A549 treated with RU486 at 1 μM for 4 hours (cell line): ENCODE measurements around the gene NHERF2. TPM values are rescaled to one million over a fixed set of nuclear protein-coding genes. Genes with fewer than 3 reads are reported as not detected.

Source experiments
- total RNA-seq: library from RNA; stranded (reverse); fragments of 200-300 nt; extraction: Qiagen RNA extraction; gene quantifications from 5 replicates; pipeline ENCODE4 v1.2.3, GENCODE V29; 2022; ENCODE audit warnings: low read depth

NHERF2 gene
- 34.8 to 57.8 TPM (median 54.9 TPM) in 5 replicates for total RNA-seq

DNA sequence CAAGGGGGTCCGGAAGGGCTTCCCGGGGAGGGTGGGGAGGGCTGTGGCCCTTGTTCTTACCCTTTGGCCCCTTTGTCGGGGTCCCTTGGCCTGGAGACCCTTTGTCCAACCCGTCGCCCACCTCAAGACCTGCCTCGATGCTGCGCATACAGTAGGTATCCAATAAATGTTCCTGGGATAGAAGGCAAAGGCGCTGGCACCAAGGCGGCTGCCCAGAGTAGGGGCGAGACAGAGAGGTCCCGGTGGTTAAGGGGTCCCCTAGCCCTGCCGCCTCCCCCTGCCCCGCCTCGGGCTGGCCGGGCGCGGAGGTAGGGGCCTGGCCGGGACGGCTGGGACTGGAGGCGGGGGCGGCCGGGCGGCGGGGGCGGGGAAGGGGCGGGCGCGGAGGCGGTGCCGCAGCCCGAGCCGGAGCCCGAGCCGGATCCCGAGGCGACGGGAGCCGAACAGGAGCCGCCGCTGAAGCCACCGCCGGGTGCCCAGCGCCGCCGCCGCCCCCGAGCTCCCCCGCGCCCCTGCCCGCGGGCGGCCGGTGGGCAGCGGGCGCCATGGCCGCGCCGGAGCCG lies at the start of gene NHERF2:
TSS of gene NHERF2 (plus strand) at position 442 of the 563 bp plus-strand sequence. CDS start at position 546, 104 bp downstream.

DNA sequence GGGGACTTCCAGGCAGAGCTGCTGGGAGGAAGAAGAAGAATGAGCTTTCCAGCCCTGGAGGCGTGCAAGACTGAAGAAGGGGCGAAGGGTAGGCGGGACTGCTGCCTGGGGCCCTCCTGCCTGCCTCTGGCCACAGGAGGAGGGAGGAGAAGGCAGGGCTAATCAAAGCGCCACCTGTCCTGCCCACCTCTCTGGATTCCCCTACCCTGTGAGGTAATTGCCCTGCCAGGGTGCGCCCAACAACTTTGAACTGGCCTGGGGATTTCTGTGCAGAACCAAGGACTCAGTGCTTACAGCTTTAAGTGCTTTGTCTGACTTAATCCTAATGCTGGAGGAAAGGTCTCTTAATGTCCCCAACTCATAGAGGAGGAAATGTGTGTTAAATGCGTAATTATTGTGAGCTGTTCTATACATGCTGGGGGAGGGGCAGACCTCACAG lies 45.3 kb upstream of the NHERF2 start, which contains the start of gene NOXO1:
TSS of gene NOXO1 (minus strand) at position 72 of the 439 bp plus-strand sequence. CDS start 290 bp downstream, outside the sequence.

DNA sequence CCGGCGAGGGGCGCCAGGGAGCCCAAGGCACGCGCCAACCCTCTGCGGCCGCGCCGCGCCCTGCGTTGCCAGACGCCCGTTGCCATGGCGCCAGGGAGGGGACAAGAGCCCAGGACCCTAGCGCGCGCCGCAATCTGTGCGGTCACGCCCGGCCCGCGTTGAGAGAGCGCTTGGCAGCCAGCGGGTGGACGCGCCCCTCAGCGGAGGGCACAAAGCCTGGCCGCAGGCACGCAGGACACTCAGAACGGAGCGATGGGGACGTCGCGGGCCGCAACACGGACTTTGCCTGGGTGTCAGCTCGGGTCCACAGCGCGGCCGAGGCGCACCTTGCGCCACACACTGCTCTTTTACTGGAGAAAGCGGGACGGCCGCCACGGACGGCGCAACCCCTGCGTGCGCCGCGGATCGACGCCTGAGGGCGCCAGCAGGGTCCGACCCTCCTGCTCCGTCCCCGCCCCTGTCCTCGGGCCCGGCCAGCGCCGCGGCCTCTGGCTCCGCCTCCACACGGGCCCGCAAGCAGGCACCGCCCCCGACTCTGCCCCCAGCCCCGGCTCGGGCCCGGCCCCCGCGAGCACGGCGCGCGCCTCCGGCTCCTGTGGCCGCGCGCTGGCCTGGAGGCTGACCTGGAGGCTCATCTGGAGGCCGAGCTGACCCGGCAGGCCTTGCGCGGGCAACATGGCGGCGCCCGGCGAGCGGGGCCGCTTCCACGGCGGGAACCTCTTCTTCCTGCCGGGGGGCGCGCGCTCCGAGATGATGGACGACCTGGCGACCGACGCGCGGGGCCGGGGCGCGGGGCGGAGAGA lies 43.0 kb upstream of the NHERF2 start, which contains the start of gene GFER:
TSS of gene GFER (plus strand) at position 650 of the 803 bp plus-strand sequence. CDS start at position 676, 26 bp downstream.

DNA sequence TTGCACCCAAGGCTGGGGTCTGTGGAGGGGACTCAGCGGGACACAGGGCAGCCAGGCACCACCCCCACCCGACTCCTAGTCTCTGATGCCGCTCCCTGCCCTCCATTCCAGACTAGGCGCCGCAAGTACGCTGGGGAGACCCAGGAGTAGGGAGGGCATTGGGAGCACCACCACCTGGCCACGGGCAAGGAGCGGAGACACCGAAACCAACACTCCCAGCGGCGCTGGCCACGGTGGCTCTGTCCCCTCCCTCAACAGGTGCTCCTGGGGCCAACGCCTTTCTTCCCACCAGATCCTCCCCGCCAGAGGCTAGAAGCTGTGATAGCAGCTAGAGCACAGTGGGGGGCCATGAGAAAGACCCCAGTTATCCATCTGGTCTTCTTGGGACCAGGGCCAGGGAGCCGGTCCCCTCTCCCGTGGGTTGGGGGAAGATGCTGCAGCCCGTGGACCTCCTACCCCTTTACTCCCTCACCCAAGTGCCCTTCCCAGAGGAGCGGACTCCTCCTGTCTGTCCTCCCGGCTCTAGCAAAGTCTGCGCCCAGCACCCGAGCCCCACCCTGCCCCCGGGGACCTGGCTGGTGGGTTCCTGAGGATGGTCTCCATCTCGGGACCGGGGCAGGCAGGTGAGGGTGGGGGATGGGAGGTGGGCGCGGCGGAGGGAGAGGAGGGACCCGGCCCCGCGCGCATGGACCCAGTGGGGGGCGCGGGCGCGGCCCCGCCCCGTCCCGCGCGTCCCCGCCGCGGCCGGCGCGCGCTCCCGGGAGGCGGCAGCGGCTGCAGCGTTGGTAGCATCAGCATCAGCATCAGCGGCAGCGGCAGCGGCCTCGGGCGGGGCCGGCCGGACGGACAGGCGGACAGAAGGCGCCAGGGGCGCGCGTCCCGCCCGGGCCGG lies 37.2 kb upstream of the NHERF2 start, which contains the start of gene SYNGR3:
TSS of gene SYNGR3 (plus strand) at position 762 of the 892 bp plus-strand sequence. CDS start 133 bp downstream, outside the sequence.

DNA sequence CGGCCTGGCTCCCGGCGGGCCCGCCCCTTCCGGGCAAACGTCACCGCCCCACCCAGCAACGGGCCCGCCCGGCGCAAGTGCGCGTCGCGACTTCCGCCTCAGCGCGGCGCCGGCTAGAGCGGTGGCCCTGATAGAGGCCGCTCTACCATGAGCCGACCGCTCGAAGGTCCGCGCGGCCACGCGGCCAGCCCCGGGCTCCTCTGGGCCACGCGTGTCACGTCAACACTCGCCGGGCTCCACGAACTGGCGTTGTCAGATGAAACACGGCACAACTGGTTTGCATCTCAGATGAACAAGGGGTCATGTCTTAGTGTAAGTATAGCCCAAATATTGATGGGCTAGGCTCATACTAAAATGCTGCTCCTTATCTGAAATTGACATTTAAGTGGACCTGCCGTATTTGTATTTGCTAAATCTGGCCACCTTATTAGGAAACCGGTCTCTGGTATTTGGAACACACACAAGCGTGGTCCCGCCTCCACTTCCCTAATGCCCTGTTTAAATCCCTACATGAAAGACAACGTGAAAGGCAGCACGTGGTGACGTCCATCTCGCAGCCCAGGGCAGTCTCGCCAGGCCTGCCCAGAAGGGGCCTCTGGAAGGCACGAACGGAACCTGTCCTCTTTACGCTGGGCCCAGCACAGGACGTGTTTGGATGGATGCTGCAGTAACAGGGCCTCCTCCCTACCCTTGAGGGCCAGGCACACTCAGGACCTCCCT lies 16.8 kb upstream of the NHERF2 start, which contains the start of gene ZNF598:
TSS of gene ZNF598 (minus strand) at position 31 of the 720 bp plus-strand sequence.

DNA sequence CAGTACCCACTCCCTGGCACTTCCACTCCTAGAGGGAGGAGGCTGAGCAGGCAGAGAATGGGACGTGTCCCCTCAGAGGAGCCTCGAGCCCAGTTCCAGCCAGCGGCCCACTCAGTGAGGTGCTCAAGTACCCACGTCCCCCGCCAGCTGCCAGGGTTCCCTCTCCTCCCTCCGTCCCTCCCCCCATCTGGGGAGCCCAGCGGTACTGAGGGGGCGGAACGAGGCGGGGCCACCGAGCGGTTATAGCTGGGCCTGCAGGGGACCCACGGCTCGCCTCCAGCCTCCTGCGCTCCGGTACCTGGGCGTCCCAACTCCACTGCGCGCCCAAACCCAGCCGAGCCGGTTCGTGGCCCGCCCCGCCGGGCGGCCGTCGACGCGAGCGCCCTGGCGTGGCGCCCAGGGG lies 7.2 kb upstream of the NHERF2 start, which contains the start of gene NPW:
TSS of gene NPW (plus strand) at position 268 of the 403 bp plus-strand sequence.

DNA sequence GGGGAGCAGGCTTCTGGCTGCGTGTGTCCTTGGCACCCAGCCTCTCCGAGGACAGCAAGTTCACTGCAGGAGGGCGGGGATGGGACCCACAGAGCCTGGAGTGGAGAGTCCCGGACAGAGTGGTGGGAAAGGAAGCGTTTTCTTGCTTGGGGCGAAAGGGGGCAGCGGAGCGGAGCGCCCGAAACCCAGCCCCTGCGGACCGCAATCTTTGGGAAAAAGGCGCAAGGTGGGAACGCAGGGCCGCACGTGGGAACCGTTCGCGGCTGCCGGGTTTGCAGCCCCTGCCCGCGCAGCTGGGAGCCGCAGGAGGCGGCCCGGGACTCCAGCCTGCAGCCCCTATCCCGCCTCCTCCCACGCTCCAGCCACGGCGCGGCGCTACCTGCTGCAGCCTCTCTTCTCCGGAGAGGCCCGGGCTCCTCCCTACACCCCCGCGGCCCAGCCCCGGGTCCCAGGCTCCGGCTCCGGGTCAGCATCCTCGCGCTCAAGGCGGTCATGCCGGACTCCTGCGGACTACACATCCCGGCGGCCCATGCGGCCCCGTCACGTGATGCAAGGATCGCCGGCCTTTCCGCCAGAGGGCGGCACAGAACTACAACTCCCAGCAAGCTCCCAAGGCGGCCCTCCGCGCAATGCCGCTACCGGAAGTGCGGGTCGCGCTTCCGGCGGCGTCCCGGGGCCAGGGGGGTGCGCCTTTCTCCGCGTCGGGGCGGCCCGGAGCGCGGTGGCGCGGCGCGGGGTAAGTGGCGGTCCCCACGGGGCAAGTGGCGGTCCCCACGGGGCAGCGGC lies 20.8 kb downstream of the NHERF2 start, which contains the start of the genes NTHL1 and TSC2:
TSS of gene NTHL1 (minus strand) at position 505 of the 786 bp plus-strand sequence. CDS start at position 494, 11 bp downstream.
TSS of gene TSC2 (plus strand) at position 656 of the 786 bp plus-strand sequence. CDS start 631 bp downstream, outside the sequence.

Other genes with a start within 250 kb of the NHERF2 start
- 13.2 to 26.3 TPM (median 22.3 TPM) in 5 replicates for gene SPSB3, start 244.3 kb upstream of the NHERF2 start, total RNA-seq
- 57.3 to 88.6 TPM (median 81.3 TPM) in 5 replicates for gene NUBP2, start 243.9 kb upstream of the NHERF2 start, total RNA-seq
- gene IGFALS, start 233.2 kb upstream of the NHERF2 start, total RNA-seq: 0.05 TPM in 1 of 5 replicates, not detected in the others
- 58.5 to 71.3 TPM (median 68.8 TPM) in 5 replicates for gene HAGH, start 200.1 kb upstream of the NHERF2 start, total RNA-seq
- gene FAHD1, start 199.7 kb upstream of the NHERF2 start, total RNA-seq: 45.6 to 53.0 TPM (median 47.7 TPM) in 5 replicates
- 1.4 to 3.0 TPM (median 2.0 TPM) in 5 replicates for gene MEIOB, start 154.7 kb upstream of the NHERF2 start, total RNA-seq
- gene HS3ST6, start 108.5 kb upstream of the NHERF2 start, total RNA-seq: 1.8 to 4.2 TPM (median 3.1 TPM) in 5 replicates
- gene MSRB1, start 83.7 kb upstream of the NHERF2 start, total RNA-seq: 22.1 to 31.7 TPM (median 31.4 TPM) in 5 replicates
- gene RPL3L, start 72.2 kb upstream of the NHERF2 start, total RNA-seq: 0.03 to 0.37 TPM in 2 of 5 replicates, not detected in the others
- 244 to 325 TPM (median 265 TPM) in 5 replicates for gene NDUFB10, start 67.4 kb upstream of the NHERF2 start, total RNA-seq
- 3,640 to 5,391 TPM (median 5,287 TPM) in 5 replicates for gene RPS2, start 62.1 kb upstream of the NHERF2 start, total RNA-seq
- gene RNF151, start 60.0 kb upstream of the NHERF2 start, total RNA-seq: not detected in 5 replicates
- gene TBL3, start 54.8 kb upstream of the NHERF2 start, total RNA-seq: 29.2 to 42.3 TPM (median 37.3 TPM) in 5 replicates
- gene NOXO1, start 45.4 kb upstream of the NHERF2 start, total RNA-seq: 0.16 to 0.44 TPM (median 0.28 TPM) in 4 of 5 replicates, not detected in the other
- gene GFER, start 42.7 kb upstream of the NHERF2 start, total RNA-seq: 24.7 to 44.2 TPM (median 41.3 TPM) in 5 replicates
- gene SYNGR3, start 36.9 kb upstream of the NHERF2 start, total RNA-seq: 4.4 to 9.7 TPM (median 6.7 TPM) in 5 replicates
- gene ZNF598, start 17.1 kb upstream of the NHERF2 start, total RNA-seq: 43.5 to 62.6 TPM (median 56.0 TPM) in 5 replicates
- gene NPW, start 7.1 kb upstream of the NHERF2 start, total RNA-seq: 0.92 to 2.0 TPM (median 1.0 TPM) in 4 of 5 replicates, not detected in the other
- gene NTHL1, start 20.9 kb downstream of the NHERF2 start, total RNA-seq: 30.8 to 47.1 TPM (median 43.6 TPM) in 5 replicates
- gene TSC2, start 21.1 kb downstream of the NHERF2 start, total RNA-seq: 27.9 to 39.7 TPM (median 36.6 TPM) in 5 replicates
- gene PKD1, start 109.0 kb downstream of the NHERF2 start, total RNA-seq: 37.4 to 56.1 TPM (median 48.8 TPM) in 5 replicates
- gene RAB26, start 121.7 kb downstream of the NHERF2 start, total RNA-seq: 2.7 to 5.0 TPM (median 4.0 TPM) in 5 replicates
- gene TRAF7, start 128.9 kb downstream of the NHERF2 start, total RNA-seq: 39.8 to 58.6 TPM (median 51.7 TPM) in 5 replicates
- 0.26 to 0.95 TPM (median 0.49 TPM) in 5 replicates for gene CASKIN1, start 169.7 kb downstream of the NHERF2 start, total RNA-seq
- gene MLST8, start 178.6 kb downstream of the NHERF2 start, total RNA-seq: 35.7 to 53.7 TPM (median 52.7 TPM) in 5 replicates
- gene BRICD5, start 184.0 kb downstream of the NHERF2 start, total RNA-seq: 2.9 to 6.6 TPM (median 4.6 TPM) in 5 replicates
- gene PGP, start 187.9 kb downstream of the NHERF2 start, total RNA-seq: 16.8 to 38.1 TPM (median 35.4 TPM) in 5 replicates
- gene E4F1, start 196.7 kb downstream of the NHERF2 start, total RNA-seq: 17.8 to 28.1 TPM (median 24.2 TPM) in 5 replicates
- 0.56 to 1.4 TPM (median 1.2 TPM) in 5 replicates for gene DNASE1L2, start 209.5 kb downstream of the NHERF2 start, total RNA-seq
- gene ECI1, start 224.7 kb downstream of the NHERF2 start, total RNA-seq: 45.6 to 91.2 TPM (median 87.6 TPM) in 5 replicates
- 263 to 286 TPM (median 267 TPM) in 5 replicates for gene RNPS1, start 241.2 kb downstream of the NHERF2 start, total RNA-seq